ENCODE data around the gene TBC1D12.
"Not testable (repeated sequence)": the region's sequence is repeated elsewhere in the genome, so short reads cannot be mapped to it uniquely, and the experiment has no call there.

Gene TBC1D12

GRCh38 chr10:94402204-94402842, at the start of gene TBC1D12:
Gene TBC1D12, plus strand, starts transcription at chr10:94402541. Its CDS starts 73 bp downstream, at chr10:94402614.
- no peak for DNase-seq (ENCODE audit: low read depth in 2 of 2)

DNA sequence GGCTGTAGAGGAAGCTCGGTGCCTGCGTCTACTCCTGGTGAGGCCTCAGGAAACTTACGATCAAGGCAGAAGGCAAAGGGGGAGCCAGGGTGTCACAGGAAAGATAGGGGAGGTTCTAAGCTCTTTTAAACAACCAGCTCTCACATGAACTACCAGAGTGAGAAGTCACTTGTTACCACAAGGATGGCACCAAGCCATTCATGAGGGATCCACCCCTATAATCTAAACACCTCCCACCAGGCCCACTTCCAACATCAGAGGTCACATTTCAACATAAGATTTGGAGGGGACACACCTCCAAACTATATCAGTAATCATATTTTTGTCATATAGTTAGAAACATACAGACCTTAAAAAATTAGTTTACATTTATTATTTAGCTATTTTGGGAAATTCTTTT, 49.0 kb upstream of the TBC1D12 start:
- DNase-seq (ENCODE audit: low read depth in 2 of 2): no peak

DNA sequence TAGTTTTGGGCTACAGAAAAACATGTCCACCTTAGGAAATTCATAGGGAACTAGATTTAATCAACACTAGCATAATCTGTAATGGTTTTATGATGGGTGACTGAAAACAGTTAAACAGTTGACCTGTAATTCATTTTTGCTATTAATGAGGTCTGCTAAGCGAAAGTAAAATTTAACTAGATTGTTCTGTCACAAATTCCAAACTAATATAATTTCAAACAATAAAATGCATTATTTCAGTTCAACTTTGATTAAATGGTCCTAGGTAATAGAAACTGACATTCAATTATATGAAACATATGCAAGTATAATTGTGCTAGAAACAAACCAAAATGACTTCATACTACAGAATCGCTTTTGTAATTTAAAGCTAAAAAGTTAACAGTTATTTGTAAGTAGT, 46.5 kb upstream of the TBC1D12 start:
- DNase-seq (ENCODE audit: low read depth in 2 of 2): no peak

DNA sequence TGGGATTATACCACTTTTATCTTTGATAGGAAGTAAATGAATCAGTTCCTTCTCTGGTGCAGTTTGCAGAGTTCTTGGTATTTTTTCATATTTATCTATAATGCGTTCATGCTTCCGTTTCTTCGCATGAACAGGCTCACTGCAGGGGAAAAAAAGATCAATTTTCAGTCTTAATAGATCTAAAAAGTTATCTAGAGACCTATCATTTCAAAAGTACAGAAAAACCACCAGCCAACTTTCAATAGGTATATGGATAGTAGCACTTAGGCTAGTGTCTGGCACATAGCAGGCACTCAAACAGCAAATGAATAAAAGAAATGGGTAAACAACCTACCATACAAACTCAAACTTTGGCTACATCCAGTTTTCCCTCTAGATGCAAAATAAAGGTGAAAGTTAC, 45.1 kb upstream of the TBC1D12 start:
- no peak for DNase-seq (ENCODE audit: low read depth in 2 of 2)

DNA sequence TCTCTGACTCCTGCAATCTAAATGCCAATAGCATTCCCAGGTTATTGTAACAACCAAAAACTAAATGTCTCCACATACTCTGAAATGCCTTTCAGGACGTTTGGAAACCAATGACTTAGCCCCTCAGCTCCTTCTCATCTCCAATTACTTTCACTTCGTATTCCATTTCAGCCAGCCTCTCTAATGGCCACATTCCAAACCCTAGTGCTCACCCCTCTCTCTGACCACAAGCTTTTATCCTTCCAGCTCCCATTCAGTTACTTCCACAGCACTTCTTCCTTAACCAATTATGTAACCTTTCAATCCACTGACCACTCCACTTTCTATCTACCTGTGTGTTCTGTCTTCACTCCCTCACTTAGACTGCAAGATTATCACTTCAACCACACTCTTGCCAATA, 43.9 kb upstream of the TBC1D12 start:
- DNase-seq (ENCODE audit: low read depth in 2 of 2): no peak

DNA sequence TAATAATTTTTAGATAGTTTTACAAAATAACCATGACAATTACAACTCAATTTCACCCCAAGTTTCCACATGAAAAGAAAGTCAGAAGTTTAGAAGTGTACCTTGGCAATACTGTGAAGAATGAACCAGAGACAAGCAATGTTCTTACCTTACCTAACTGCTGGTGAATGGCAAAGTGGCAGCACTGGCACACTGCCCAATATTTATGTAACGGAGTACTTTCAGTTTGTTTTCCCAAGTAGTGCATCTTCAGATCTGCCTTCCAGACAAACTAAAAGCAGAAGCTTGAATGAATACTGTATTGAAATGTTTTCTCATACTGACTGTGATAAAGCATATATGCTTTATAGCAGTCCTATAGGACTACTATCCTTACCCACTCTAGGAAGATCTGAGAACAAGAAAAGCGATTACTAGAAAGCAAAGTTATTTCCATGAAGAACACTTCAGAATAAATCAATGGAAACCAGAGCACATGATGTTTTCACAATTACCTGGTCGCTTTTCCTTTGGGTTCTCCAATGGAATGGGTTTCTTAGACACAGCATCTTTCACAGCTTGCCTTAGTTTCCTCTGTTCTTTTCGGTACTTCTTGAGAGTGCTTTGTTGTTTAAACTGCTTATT, 41.1 kb upstream of the TBC1D12 start:
- DNase-seq (ENCODE audit: low read depth in 2 of 2): no peak

GRCh38 chr10:94362360-94363250, 39.7 kb upstream of the TBC1D12 start, which contains the start of gene NOC3L:
Gene NOC3L, minus strand, starts transcription at chr10:94362939. Its CDS starts 101 bp downstream, at chr10:94362838.
- DNase-seq (ENCODE audit: low read depth in 2 of 2): peak; percentile 87 to 97

DNA sequence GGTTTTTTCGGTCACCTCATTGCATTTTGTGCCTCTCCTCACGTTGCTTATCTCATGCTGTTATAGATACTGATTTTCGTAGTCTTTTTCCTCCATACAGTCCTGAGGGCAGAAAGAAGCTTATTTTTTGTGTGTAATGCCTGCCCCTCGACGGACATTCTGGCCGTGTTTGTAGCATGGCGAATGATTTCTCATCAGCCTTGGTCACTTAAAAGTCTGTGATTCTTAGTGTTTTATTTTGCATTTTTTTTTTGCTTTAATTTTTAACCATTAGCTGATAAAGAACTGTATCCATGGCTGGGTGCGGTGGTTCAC, 39.1 kb upstream of the TBC1D12 start:
- no peak for DNase-seq (ENCODE audit: low read depth in 2 of 2)

DNA sequence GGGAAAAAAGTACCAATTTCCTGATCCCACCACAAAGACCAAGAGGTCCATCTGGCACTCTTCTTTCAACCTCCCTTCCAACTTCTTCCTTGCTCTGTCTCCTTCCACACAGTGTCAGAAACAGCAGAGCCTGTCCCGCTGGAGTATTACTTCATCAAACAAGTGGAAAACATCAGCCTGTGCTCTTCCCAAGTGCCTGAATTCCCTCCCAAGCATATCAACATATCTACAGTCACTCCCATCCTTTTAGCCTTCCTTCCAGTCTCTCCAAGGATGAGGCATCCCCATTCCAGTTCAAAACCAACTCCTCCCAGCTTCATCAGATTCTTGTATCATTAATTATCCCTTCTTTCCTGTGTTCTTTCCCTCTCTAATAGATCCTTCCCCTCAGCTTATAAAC, 37.9 kb upstream of the TBC1D12 start:
- no peak for DNase-seq (ENCODE audit: low read depth in 2 of 2)

DNA sequence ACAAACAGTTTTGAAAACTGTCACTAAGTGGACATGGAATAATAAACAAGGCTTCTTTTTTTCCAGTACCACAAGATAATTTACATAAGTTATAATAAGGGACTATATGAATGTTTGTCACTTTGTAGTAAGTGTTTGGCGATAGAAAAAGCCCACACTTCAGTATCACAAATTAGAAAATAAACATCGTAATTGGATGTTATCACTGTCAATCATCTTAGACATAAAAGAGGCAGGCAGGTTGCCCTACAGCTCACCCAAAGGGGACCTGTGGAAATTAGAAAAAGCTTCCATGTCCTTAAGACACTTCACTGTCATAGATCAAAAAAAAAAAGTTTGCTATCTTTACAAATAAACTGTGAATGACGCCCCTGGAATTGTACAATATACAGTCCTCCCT, 36.0 kb upstream of the TBC1D12 start:
- no peak for DNase-seq (ENCODE audit: low read depth in 2 of 2)

- DNase-seq (ENCODE audit: low read depth in 2 of 2): no peak
These were observed 31.8 kb upstream of the TBC1D12 start for GRCh38 chr10:94370501-94370900.

DNA sequence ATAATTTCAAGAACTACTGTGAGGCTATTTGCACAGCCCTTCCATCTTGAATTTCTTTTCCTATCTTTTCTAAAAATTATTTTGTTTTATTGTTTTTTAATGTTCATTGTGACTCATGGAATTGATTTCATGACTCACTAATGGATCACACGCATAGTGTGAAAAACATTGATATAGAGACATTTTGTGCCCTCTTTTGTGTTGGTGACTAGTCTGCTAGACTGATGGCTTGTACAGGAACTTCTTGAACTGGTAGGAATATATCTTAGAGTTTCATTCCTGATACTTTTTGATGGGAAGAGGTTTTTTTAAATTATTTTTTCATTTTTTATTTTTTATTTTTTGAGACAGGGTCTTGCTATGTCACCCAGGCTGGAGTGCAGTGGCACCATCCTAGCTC, 27.0 kb upstream of the TBC1D12 start:
- no peak for DNase-seq (ENCODE audit: low read depth in 2 of 2)

DNA sequence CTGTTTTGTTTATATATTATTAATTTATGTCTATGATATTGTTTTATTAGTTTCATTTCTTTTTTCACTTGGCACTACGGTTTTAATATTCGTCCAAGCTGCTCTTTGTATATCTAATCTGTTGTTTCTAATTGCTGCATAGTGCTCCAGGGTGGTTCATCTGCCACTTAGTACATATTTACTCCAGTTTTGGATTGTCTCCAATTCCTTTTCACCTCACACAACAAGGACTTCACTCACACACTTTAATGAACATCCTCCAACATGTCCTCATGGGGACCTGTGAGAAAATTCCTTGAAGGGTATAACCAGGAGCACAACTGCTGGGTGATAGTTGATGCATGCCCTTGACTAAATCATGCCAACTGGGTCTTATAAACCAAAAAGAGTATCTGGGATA, 25.5 kb upstream of the TBC1D12 start:
- no peak for DNase-seq (ENCODE audit: low read depth in 2 of 2)

- DNase-seq (ENCODE audit: low read depth in 2 of 2): no peak
These were observed 18.8 kb upstream of the TBC1D12 start for GRCh38 chr10:94383530-94383929.

DNA sequence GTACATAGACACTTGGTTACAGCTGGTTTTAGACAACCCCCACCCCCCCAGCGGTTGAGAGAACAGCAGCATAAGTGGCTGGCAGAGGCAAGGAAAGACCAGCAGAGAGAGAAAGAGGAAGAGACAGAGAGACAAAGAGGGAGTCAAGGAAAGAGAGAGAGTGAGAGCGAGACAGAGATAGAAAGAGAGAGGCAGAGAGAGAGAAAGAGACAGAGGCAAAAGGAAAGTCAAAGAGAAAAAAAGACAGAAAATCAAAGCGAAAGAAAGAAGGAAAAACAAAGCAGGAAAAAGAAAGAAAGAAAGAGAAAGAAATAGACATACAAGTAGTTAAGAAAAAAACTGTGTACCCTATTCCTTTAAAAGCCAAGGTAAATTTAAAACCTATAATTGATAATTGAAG, 16.6 kb upstream of the TBC1D12 start:
- DNase-seq (ENCODE audit: low read depth in 2 of 2): not testable (repeated sequence)

DNA sequence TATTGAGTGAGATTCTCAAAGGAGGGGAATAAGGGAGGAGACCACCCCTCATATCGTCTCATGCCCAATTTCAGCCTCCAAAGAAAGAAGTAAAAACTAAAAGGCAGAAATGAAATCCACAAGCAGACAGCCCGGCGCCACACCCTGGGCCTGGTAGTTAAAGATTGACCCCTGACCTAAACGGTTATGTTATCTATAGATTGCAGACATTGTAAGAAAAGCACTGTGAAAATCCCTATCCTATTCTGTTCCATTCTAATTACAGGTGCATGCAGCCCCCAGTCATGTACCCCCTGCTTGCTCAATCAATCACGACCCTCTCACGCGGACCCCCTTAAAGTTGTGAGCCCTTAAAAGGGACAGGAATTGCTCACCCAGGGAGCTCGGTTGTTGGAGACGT, 10.2 kb upstream of the TBC1D12 start:
- not testable (repeated sequence) for DNase-seq (ENCODE audit: low read depth in 2 of 2)

- no peak for DNase-seq (ENCODE audit: low read depth in 2 of 2)
These were observed 4.6 kb upstream of the TBC1D12 start for GRCh38 chr10:94397549-94398370.

GRCh38 chr10:94398762-94399161, 3.6 kb upstream of the TBC1D12 start:
- DNase-seq (ENCODE audit: low read depth in 2 of 2): no peak

GRCh38 chr10:94402843-94403379, 570 bp downstream of the TBC1D12 start:
- DNase-seq (ENCODE audit: low read depth in 2 of 2): no peak

DNA sequence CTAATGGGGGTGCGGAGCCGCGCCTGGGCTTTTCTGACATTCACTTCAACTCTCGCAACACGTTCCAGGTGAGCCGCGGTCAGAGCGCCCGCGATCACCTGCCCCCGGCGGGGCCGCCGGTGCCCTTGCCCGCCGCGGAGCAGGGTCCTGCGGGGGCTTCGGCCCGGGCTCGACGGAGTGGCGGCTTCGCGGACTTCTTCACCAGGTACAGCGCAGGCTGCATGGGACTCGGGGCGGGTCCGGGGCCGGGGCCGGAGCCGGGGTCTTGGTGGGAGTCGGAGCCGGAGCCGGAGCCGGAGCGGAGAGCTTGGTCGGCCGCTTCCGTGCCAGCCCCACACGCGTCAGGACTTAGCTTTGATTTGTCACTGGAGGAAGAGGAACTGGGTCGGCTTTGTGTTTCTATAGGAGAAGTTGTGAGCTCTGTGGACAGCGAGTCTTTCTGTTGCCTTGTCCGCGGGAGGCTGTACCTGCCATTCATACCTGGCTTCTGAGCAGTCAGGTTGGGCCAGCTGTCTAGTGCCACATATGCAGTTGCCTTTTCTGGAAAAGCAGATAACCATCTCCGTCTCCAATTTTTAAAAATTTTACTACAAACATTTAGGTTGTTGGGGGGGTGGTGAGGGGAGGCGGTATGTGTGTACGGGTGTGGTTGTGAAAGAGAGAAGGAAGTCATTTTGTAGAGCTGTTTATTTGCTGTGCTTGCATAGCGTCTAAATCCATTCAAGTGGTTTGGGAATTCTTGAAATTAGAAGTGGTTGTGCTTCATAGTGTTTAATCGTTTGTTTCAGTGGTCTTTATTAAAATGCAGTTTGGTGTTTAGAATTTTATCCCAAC, 1.3 kb downstream of the TBC1D12 start:
- no peak for DNase-seq (ENCODE audit: low read depth in 2 of 2)

- DNase-seq (ENCODE audit: low read depth in 2 of 2): no peak
These were observed 3.1 kb downstream of the TBC1D12 start for GRCh38 chr10:94405406-94405805.
